Psoas muscle (tissue), 8 donors: ENCODE results near the gene FAM107B. TPM values are rescaled to one million over a fixed set of nuclear protein-coding genes. Genes with fewer than 3 reads are reported as not detected.

Experiments used
- ATAC-seq, 4 donors: fragments of 200-7000 bp; cut with Tn5 transposase; one replicate each; pipeline ENCODE4 v1.9.1; 2020; ENCODE audit warnings: moderate library complexity in 3 of 4, mild to moderate bottlenecking in 2 of 4
- DNase-seq, 2 donors: peaks; one replicate each; pipeline ENCODE4 v3.0.0-alpha.2; 2020
- H3K27ac ChIP-seq: fragments of 200-600 bp; one replicate; pipeline ENCODE4 v1.8.0; 2022
- H3K27me3 ChIP-seq, 3 donors: fragments of 200-600 bp in 1 of 3; one replicate each; pipeline versions ENCODE4 v1.6.1 to v1.8.0; 2013 to 2022; ENCODE audit warnings: low read length in 2 of 3, mild to moderate bottlenecking in 2 of 3, moderate library complexity in 1 of 3; ENCODE audit not compliant: insufficient read depth in 3 of 3
- H3K36me3 ChIP-seq, 2 donors: fragments of 200-600 bp in 1 of 2; one replicate each; pipeline versions ENCODE4 v1.6.1 to v1.8.0; 2013 to 2022; ENCODE audit warnings: low read depth in 1 of 2, mild to moderate bottlenecking in 1 of 2, moderate library complexity in 1 of 2; ENCODE audit not compliant: insufficient read depth in 1 of 2
- H3K4me1 ChIP-seq: fragments of 200-600 bp; one replicate; pipeline ENCODE4 v1.8.0; 2022
- H3K4me3 ChIP-seq: fragments of 200-600 bp; one replicate; pipeline ENCODE4 v1.8.0; 2022; ENCODE audit warnings: mild to moderate bottlenecking
- H3K9me3 ChIP-seq: fragments of 200-600 bp; one replicate; pipeline ENCODE4 v1.8.0; 2022
- WGBS, 3 donors: extraction: QIAGEN DNeasy Blood & Tissue Kit; methylation state at CpG; one replicate each; pipeline versions ENCODE4 v1.1.6 to v1.1.7; 2013; 5-methylcytosine and 5-hydroxymethylcytosine counted together
- intact Hi-C, 2 donors: fragments of 100-400 bp; cut with DNase I; formaldehyde crosslinking; loops; one replicate each; pipeline versions ENCODE4 v1.11.0 to v1.14.2; 2022
- polyA plus RNA-seq, 3 donors: library from polyadenylated mRNA; stranded (reverse); fragments of 200-250 nt; gene quantifications; one replicate each; pipeline ENCODE4 v1.2.3, GENCODE V29; 2013
- total RNA-seq, 4 donors: library from RNA; stranded (reverse); fragmentation: NEBNext Ultra II Directional in 2 of 4; extraction: Animal tissue kit (Norgen Biotek cat#: 25700) in 2 of 4; gene quantifications; one replicate each; pipeline versions ENCODE4 v1.2.1 to v1.2.4, GENCODE V29; 2021 to 2023
- TF ChIP-seq, protein P1 (sequence below): fragments of 200-600 bp; IDR thresholded peaks from one replicate; pipeline ENCODE4 v1.8.0; 2022; ENCODE audit warnings: antibody characterized with exemption
- donor health status: healthy with polysubstance abuse.
- donor health status: DM: no; HTN: no; CAD: no; lungs with moderate emphysema.
- donor health status: Bipolar disorder and iron deficiency.
- donor health status: healthy.
- donor health status: DM: yes; HTN: yes; CAD: no.
- donor health status: DM: no; HTN: no; CAD: no.
- donor health status: DM: no; HTN: no; CAD: no.
- donor health status: DM: yes; HTN: yes; CAD: no.

The FAM107B gene
- total and polyA plus RNA-seq, 7 donors, result 1.0 to 3.1 (median 1.8) TPM

GRCh38 chr10:14524691-14525324 lies 249.9 kb downstream of the FAM107B start:
- ATAC-seq, result no peak
- H3K27ac ChIP-seq, result no peak overlapping the region
- H3K4me1 ChIP-seq, result no peaks in the 10 kb centered on the region
- TF ChIP-seq, protein P1, sequence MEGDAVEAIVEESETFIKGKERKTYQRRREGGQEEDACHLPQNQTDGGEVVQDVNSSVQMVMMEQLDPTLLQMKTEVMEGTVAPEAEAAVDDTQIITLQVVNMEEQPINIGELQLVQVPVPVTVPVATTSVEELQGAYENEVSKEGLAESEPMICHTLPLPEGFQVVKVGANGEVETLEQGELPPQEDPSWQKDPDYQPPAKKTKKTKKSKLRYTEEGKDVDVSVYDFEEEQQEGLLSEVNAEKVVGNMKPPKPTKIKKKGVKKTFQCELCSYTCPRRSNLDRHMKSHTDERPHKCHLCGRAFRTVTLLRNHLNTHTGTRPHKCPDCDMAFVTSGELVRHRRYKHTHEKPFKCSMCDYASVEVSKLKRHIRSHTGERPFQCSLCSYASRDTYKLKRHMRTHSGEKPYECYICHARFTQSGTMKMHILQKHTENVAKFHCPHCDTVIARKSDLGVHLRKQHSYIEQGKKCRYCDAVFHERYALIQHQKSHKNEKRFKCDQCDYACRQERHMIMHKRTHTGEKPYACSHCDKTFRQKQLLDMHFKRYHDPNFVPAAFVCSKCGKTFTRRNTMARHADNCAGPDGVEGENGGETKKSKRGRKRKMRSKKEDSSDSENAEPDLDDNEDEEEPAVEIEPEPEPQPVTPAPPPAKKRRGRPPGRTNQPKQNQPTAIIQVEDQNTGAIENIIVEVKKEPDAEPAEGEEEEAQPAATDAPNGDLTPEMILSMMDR, result no peak
- 93 to 96% (median 94%) methylated on average over 3 of the region's 3 CpGs for WGBS, 3 donors
- H3K27me3 ChIP-seq, result no peaks in the 10 kb centered on the region
- intact Hi-C loops, result no loop called here
- H3K4me3 ChIP-seq, result no peak overlapping the region
- H3K36me3 ChIP-seq, result peaks cover 0 to 23% of the 10 kb centered on the region in 2 donors
- DNase-seq, result no peak
- no peaks in the 10 kb centered on the region for H3K9me3 ChIP-seq

GRCh38 chr10:14523286-14523685 lies 251.4 kb downstream of the FAM107B start:
- WGBS, 3 donors, result 79 to 90% (median 86%) methylated on average over 10 of the region's 10 CpGs
- Histone ChIP-seq H3K4me3 (no peak overlapping the region), H3K27me3 (no peaks in the 10 kb centered on the region), H3K27ac (no peak overlapping the region), H3K36me3 (peaks cover 0 to 16% of the 10 kb centered on the region in 2 donors), H3K4me1 (no peaks in the 10 kb centered on the region), H3K9me3 (no peaks in the 10 kb centered on the region)
- no peak for ATAC-seq
- no peak for DNase-seq
- TF ChIP-seq, protein P1, result no peak
- intact Hi-C loops, result no loop called here

DNA sequence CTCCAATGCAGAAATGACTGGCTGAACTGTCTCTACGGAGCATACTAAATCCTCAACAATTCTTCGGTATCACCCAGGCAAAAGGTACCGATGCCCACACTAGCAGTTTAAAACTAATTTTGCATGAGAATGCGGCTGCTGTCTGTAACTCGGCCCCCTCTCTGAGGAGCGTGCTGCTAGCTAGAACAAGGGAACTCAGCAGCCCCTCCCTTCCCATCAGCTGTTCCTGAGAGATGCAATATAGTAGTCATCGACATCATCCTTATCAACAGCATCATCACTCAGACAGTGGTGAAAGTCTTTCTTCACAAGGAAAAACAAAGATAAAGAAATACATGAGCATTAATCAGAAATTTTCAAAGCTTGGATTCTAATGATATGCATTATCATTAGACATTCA lies 254.9 kb downstream of the FAM107B start:
- no peaks in the 10 kb centered on the region for H3K4me1 ChIP-seq
- no peak overlapping the region for H3K4me3 ChIP-seq
- TF ChIP-seq, protein P1, result no peak
- H3K27ac ChIP-seq, result no peak overlapping the region
- no peaks in the 10 kb centered on the region for H3K27me3 ChIP-seq
- ATAC-seq (no peak), DNase-seq (no peak)
- peaks cover 0 to 16% of the 10 kb centered on the region in 2 donors for H3K36me3 ChIP-seq
- H3K9me3 ChIP-seq, result no peaks in the 10 kb centered on the region
- WGBS, 3 donors, result 59 to 69% (median 60%) methylated on average over 7 of the region's 7 CpGs
- intact Hi-C loops, result no loop called here

DNA sequence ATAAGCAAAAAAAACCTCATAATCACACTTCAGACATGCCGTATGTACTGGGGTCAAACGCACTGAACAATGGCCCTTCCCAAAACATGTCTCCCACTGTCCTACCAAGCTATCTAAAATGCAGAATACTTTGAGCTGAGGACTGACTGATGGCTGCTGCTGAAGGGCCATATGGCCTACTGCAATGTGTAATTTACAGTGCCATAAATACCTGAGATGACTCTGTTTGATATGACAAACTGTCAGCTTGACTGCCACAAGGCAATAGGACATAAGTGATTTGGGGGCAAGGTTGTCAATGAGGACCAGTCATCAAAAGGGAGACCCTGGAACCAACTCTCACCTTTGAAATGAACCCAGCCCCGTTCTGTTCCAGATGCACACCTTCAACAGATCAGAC lies 256.5 kb downstream of the FAM107B start:
- intact Hi-C loops, result no loop called here
- H3K9me3 ChIP-seq, result no peaks in the 10 kb centered on the region
- H3K4me1 ChIP-seq, result no peaks in the 10 kb centered on the region
- ATAC-seq (no peak), DNase-seq (no peak)
- no peak overlapping the region for H3K27ac ChIP-seq
- H3K36me3 ChIP-seq, result peaks cover 0 to 16% of the 10 kb centered on the region in 2 donors
- TF ChIP-seq, protein P1, result no peak
- H3K4me3 ChIP-seq, result no peak overlapping the region
- WGBS, 3 donors, result 91 to 95% (median 94%) methylated on average over 3 of the region's 3 CpGs
- no peaks in the 10 kb centered on the region for H3K27me3 ChIP-seq

- intact Hi-C loops, result no loop called here
- TF ChIP-seq, protein P1, result no peak
These were observed 261.6 kb downstream of the FAM107B start for GRCh38 chr10:14513123-14513522.

More at GRCh38 chr10:14513123-14513522, 261.6 kb downstream of the FAM107B start:
- no peak for DNase-seq
- no peak for ATAC-seq
- no peaks in the 10 kb centered on the region for H3K27me3 ChIP-seq
- no peaks in the 10 kb centered on the region for H3K9me3 ChIP-seq
- no peaks in the 10 kb centered on the region for H3K4me1 ChIP-seq
- H3K4me3 ChIP-seq, result no peak overlapping the region
- no peak overlapping the region for H3K27ac ChIP-seq
- no peaks in the 10 kb centered on the region for H3K36me3 ChIP-seq
- 65 to 78% (median 72%) methylated on average over 4 of the region's 4 CpGs for WGBS, 3 donors
